ENCODE measurements around the gene NRF1. TPM values are rescaled to one million over a fixed set of nuclear protein-coding genes. Genes with fewer than 3 reads are reported as not detected.

The NRF1 gene
- total RNA-seq, 2 donors from 2014 or later, result 22.9 to 26.4 TPM

DNA sequence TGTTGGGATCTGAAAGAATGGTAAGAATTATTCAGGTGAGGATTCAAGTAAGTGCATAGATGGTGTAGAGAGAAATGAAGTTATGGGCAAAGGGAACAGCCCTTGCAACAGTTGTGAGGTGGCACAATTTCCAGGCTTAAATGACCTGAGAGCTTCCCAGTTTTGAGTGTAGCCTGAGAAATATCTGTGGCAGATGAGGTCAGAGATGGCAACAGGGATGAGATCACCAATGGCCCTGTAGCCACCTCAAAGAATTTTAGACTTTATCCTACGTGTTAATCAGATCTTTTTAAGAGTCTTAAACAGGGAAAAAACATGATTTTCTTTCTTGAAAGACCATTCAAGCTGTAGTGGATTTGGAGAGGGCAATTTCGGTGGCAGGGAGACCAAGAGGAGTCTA lies 1.9 kb upstream of the NRF1 start:
- H3K4me3 ChIP-seq (ENCODE audit: low read length), result no peak overlapping the region
- peak overlapping the region; percentile 84 for H3K4me3 Mint-ChIP-seq
- H3K9ac ChIP-seq (ENCODE audit: extremely low read depth, low read length, poor library complexity, severe bottlenecking), result no peak overlapping the region
- TF ChIP-seq, protein P1, sequence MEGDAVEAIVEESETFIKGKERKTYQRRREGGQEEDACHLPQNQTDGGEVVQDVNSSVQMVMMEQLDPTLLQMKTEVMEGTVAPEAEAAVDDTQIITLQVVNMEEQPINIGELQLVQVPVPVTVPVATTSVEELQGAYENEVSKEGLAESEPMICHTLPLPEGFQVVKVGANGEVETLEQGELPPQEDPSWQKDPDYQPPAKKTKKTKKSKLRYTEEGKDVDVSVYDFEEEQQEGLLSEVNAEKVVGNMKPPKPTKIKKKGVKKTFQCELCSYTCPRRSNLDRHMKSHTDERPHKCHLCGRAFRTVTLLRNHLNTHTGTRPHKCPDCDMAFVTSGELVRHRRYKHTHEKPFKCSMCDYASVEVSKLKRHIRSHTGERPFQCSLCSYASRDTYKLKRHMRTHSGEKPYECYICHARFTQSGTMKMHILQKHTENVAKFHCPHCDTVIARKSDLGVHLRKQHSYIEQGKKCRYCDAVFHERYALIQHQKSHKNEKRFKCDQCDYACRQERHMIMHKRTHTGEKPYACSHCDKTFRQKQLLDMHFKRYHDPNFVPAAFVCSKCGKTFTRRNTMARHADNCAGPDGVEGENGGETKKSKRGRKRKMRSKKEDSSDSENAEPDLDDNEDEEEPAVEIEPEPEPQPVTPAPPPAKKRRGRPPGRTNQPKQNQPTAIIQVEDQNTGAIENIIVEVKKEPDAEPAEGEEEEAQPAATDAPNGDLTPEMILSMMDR (conservative IDR thresholded peaks at IDR 0.05), result no peak
- no peaks in the 10 kb centered on the region for H3K27me3 ChIP-seq (ENCODE audit: control insufficient read depth, insufficient read depth, low read length, poor library complexity, severe bottlenecking)
- no peaks in the 10 kb centered on the region for H3K27me3 Mint-ChIP-seq (ENCODE audit: insufficient read depth)
- no peaks in the 10 kb centered on the region for H3K9me3 ChIP-seq (ENCODE audit: control insufficient read depth, low read length)
- no peaks in the 10 kb centered on the region for H3K9me3 Mint-ChIP-seq
- peaks cover 6% of the 10 kb centered on the region for H3K4me1 Mint-ChIP-seq
- no peak overlapping the region for H3K27ac ChIP-seq (ENCODE audit: low read depth, low read length)
- peaks cover 20% of the 10 kb centered on the region for H3K36me3 ChIP-seq (ENCODE audit: control insufficient read depth, insufficient read depth, low read length)
- DNase-seq, result no peak
- H3K4me1 ChIP-seq (ENCODE audit: control insufficient read depth, insufficient read depth, low read length), result no peaks in the 10 kb centered on the region
- WGBS, 2 experiments (ENCODE audit: insufficient coverage in 1 of 2, insufficient read length in 1 of 2), result 85 to 91% methylated on average over 2 of the region's 2 CpGs
- peak overlapping the region; percentile 59 for H3K27ac Mint-ChIP-seq
- H3K36me3 Mint-ChIP-seq (ENCODE audit: low read depth), result peaks cover 15% of the 10 kb centered on the region

DNA sequence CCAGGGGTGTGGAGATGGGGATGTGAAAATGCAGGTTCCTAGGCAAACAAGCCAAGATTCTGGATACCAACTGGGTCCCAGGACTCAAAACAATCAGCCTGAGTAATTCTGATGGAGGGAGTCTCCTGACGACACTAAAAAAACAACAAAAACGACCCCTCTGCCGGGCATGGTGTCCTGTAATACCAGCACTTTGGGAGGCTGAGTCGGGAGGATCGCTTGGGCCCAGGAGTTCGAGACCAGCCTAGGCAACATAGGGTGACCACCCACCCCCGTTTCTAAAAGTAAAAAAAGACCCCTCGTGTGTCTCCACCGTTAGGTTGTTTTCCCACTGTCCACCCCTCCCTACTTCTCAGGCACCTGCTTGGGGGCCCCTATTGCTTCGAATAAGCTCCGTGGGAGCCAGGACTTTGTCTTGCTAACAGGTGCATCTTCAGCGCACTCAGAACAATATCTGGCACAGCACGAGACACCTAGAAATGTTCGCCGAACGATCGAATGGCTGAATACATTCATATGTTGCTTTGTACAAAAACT lies 743 bp upstream of the NRF1 start:
- Histone ChIP-seq H3K36me3 (ENCODE audit: control insufficient read depth, insufficient read depth, low read length) (peaks cover 20% of the 10 kb centered on the region), H3K9ac (ENCODE audit: extremely low read depth, low read length, poor library complexity, severe bottlenecking) (peak overlapping the region; percentile 93), H3K9me3 (ENCODE audit: control insufficient read depth, low read length) (no peaks in the 10 kb centered on the region), H3K27me3 (ENCODE audit: control insufficient read depth, insufficient read depth, low read length, poor library complexity, severe bottlenecking) (no peaks in the 10 kb centered on the region), H3K4me1 (ENCODE audit: control insufficient read depth, insufficient read depth, low read length) (peaks cover 8% of the 10 kb centered on the region), H3K4me3 (ENCODE audit: low read length) (peak overlapping the region; percentile 90), H3K27ac (ENCODE audit: low read depth, low read length) (peak overlapping the region; percentile 96)
- no peaks in the 10 kb centered on the region for H3K9me3 Mint-ChIP-seq
- TF ChIP-seq, protein P1 (conservative IDR thresholded peaks at IDR 0.05), result no peak
- peaks cover 15% of the 10 kb centered on the region for H3K36me3 Mint-ChIP-seq (ENCODE audit: low read depth)
- peaks cover 11% of the 10 kb centered on the region for H3K4me1 Mint-ChIP-seq
- no peaks in the 10 kb centered on the region for H3K27me3 Mint-ChIP-seq (ENCODE audit: insufficient read depth)
- peak overlapping the region; percentile 84 for H3K4me3 Mint-ChIP-seq
- 19 to 23% methylated on average over 15 to 17 of the region's 17 CpGs for WGBS, 2 experiments (ENCODE audit: insufficient coverage in 1 of 2, insufficient read length in 1 of 2)
- DNase-seq, result no peak
- peak overlapping the region; percentile 89 for H3K27ac Mint-ChIP-seq

DNA sequence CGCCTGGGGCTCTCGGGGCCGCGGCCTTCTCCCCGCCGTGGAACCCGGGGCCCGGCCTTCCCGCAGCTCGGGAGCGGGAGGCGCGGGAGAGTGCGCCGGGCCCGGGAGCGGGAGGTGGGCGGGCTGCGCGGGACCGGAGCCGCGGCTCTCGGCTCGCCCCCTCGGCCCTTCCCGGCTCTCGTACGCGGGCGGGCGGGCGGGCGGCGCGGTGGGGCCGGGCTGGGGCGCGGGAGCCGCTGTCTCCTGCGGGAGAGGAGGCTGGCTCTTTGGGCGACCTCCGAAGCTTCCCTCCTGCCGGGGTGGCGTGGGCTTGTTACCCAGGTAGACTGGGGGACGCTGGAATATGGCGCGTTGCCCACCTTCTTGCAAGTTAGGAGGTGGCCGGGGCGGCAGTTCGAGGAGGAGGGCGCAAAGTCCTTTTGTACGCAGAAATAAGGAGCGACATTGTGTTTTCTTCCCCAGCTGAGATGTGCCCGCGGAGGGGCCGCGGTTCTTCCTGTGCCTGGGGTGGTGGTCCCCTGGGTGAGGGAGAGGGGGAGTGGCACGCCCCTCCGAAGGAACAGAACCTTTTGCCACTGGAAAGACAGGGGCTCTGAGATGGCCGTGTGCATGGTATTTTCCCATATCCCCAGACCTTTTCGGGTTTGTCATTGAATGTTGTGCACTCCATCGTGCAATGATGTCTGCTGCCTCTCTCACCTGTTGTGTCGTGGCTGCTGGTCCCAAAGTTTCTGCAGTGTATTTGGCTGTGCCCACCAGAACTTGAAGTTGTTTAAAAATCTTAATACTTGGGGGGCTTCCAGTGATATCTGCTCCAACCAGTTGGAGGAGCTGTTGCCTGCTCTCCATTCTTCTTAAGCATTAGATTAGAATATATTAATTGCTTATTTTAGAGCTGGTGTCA lies 844 bp downstream of the NRF1 start:
- DNase-seq, result peak; percentile 72
- 0% methylated on average over 4 to 64 of the region's 64 CpGs for WGBS, 2 experiments (ENCODE audit: insufficient coverage in 1 of 2, insufficient read length in 1 of 2)

More for the DNA sequence above, 844 bp downstream of the NRF1 start:
- peaks cover 20% of the 10 kb centered on the region for H3K36me3 ChIP-seq (ENCODE audit: control insufficient read depth, insufficient read depth, low read length)
- no peaks in the 10 kb centered on the region for H3K9me3 ChIP-seq (ENCODE audit: control insufficient read depth, low read length)
- no peaks in the 10 kb centered on the region for H3K27me3 Mint-ChIP-seq (ENCODE audit: insufficient read depth)
- H3K4me1 Mint-ChIP-seq, result peaks cover 22% of the 10 kb centered on the region
- H3K9ac ChIP-seq (ENCODE audit: extremely low read depth, low read length, poor library complexity, severe bottlenecking), result peak overlapping the region; percentile 79
- H3K4me3 ChIP-seq (ENCODE audit: low read length), result peak overlapping the region; percentile 89
- peak overlapping the region; percentile 24 for H3K27ac ChIP-seq (ENCODE audit: low read depth, low read length)
- peaks cover 8% of the 10 kb centered on the region for H3K4me1 ChIP-seq (ENCODE audit: control insufficient read depth, insufficient read depth, low read length)
- H3K4me3 Mint-ChIP-seq, result peak overlapping the region; percentile 84
- peaks cover 10% of the 10 kb centered on the region for H3K36me3 Mint-ChIP-seq (ENCODE audit: low read depth)
- TF ChIP-seq, protein P1 (conservative IDR thresholded peaks at IDR 0.05), result peak; percentile 79
- H3K27ac Mint-ChIP-seq, result peak overlapping the region; percentile 90
- no peaks in the 10 kb centered on the region for H3K9me3 Mint-ChIP-seq
- H3K27me3 ChIP-seq (ENCODE audit: control insufficient read depth, insufficient read depth, low read length, poor library complexity, severe bottlenecking), result no peaks in the 10 kb centered on the region

Measured in endodermal cell (in vitro differentiated cells).